ENCODE data around the gene KNDC1. TPM values are rescaled to one million over a fixed set of nuclear protein-coding genes. Genes with fewer than 3 reads are reported as not detected.

KNDC1 gene
- total and polyA plus RNA-seq, 2 donors (not counting 3 experiments of a cell fraction or from before 2014, with no cell fraction given) = not detected

DNA sequence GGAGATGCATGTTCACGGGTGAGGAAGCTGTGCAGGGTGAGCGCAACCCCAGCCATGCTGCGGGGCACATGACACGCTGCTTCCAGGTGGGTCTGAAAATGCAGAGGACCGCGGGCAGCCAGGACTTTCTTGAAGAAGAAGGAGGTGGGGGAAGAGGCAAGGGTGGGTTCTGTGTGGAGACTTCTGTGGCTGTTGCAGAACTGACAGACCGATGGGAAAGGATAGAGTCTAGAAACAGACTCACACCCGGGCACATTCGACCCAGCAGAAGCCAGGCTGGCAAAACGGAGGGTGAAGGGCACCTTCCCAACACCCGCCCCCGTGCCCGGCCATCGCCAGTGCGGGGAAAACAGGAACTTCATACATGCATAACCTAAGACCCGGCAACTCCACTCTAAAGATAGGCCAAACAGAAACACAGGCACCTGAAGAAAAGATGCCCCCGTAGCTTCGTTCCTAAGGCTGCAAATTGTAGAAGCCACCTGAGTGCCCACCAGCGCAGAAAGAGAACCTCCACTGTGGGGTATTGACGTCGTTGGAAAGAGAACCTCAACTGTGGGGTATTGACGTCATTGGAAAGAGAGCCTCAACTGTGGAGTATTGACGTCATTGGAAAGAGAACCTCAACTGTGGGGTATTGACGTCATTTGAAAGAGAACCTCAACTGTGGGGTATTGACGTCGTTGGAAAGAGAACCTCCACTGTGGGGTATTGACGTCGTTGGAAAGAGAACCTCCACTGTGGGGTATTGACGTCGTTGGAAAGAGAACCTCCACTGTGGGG is 4.8 kb upstream of the KNDC1 start:
- no peak overlapping the region for H3K27ac ChIP-seq (ENCODE audit: insufficient read depth, low read depth, low read length)
- FAIRE-seq (no peak), DNase-seq (ENCODE audit: low read depth, low spot score) (no peak)
- dilution Hi-C loops (cut with MboI; ENCODE audit: extremely low pct_ligation_motif_present, low sequenced_read_pairs) (no loop called here), intact Hi-C loops (cut with micrococcal nuclease) (no loop called here)
- ChIA-PET CTCF (no interaction called here), POLR2A (no interaction called here)
- no peak overlapping the region for H3K4me2 ChIP-seq (ENCODE audit: insufficient read depth, low read length)
- H3K4me1 ChIP-seq (ENCODE audit: control insufficient read depth, extremely low read depth, insufficient read depth, low read length) = no peaks in the 10 kb centered on the region
- no peak overlapping the region for H2AFZ ChIP-seq (ENCODE audit: low read depth, low read length)
- no peaks in the 10 kb centered on the region for H3K79me2 ChIP-seq (ENCODE audit: control insufficient read depth, insufficient read depth, low read length)
- no peaks in the 10 kb centered on the region for H3K36me3 ChIP-seq (ENCODE audit: control insufficient read depth in 2 of 2, extremely low read depth in 1 of 2, insufficient read depth in 2 of 2, low read length in 2 of 2)
- H3K9me3 ChIP-seq (replicated peaks; ENCODE audit: control insufficient read depth, insufficient read depth, low read length) = no peaks in the 10 kb centered on the region
- H3K9ac ChIP-seq (replicated peaks; ENCODE audit: extremely low read depth, insufficient read depth, low read length) = no peak overlapping the region
- TF ChIP-seq POLR2A (IDR thresholded peaks at IDR 0.05; ENCODE audit: low read depth, low read length) = no peak
- TF ChIP-seq GATA2 (IDR thresholded peaks at IDR 0.05; ENCODE audit: insufficient read depth, insufficient read length, low read depth, low read length) = no peak
- no peak for TF ChIP-seq MYC (IDR thresholded peaks at IDR 0.05; ENCODE audit: low read depth, low read length)
- no peak for TF ChIP-seq FOS (IDR thresholded peaks at IDR 0.05; ENCODE audit: borderline replicate concordance, insufficient read depth, low read length)
- TF ChIP-seq EZH2 (IDR thresholded peaks at IDR 0.05; ENCODE audit: borderline replicate concordance, low read depth, low read length, severe bottlenecking) = no peak
- no peak for TF ChIP-seq MAX (IDR thresholded peaks at IDR 0.05; ENCODE audit: insufficient read depth, insufficient read length)
- TF ChIP-seq, protein P1, sequence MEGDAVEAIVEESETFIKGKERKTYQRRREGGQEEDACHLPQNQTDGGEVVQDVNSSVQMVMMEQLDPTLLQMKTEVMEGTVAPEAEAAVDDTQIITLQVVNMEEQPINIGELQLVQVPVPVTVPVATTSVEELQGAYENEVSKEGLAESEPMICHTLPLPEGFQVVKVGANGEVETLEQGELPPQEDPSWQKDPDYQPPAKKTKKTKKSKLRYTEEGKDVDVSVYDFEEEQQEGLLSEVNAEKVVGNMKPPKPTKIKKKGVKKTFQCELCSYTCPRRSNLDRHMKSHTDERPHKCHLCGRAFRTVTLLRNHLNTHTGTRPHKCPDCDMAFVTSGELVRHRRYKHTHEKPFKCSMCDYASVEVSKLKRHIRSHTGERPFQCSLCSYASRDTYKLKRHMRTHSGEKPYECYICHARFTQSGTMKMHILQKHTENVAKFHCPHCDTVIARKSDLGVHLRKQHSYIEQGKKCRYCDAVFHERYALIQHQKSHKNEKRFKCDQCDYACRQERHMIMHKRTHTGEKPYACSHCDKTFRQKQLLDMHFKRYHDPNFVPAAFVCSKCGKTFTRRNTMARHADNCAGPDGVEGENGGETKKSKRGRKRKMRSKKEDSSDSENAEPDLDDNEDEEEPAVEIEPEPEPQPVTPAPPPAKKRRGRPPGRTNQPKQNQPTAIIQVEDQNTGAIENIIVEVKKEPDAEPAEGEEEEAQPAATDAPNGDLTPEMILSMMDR (IDR thresholded peaks at IDR 0.05; ENCODE audit: extremely low read depth in 1 of 2, insufficient read depth in 1 of 2, low read depth in 1 of 2, low read length in 2 of 2) = no peak
- TF ChIP-seq JUN (IDR thresholded peaks at IDR 0.05; ENCODE audit: borderline replicate concordance, insufficient read depth, insufficient read length, low read depth) = no peak
- TF ChIP-seq POLR2AphosphoS5 (IDR thresholded peaks at IDR 0.05; ENCODE audit: insufficient read depth, low read depth, low read length) = no peak
- no peaks in the 10 kb centered on the region for H3K27me3 ChIP-seq (ENCODE audit: control insufficient read depth in 2 of 2, insufficient read depth in 2 of 2, low read length in 2 of 2)
- no peak overlapping the region for H3K4me3 ChIP-seq (replicated peaks in 1 of 3; ENCODE audit: insufficient read depth in 1 of 3, low read depth in 1 of 3, low read length in 3 of 3)
- H4K20me1 ChIP-seq (replicated peaks; ENCODE audit: control insufficient read depth, extremely low read depth, insufficient read depth, low read length) = no peaks in the 10 kb centered on the region
- no peaks in the 10 kb centered on the region for H3K9me1 ChIP-seq (replicated peaks; ENCODE audit: control insufficient read depth, extremely low read depth, insufficient read depth, low read length)
- BruUV-seq (replicated peaks) = no TSS peak
